Activated T-cell treated with anti-CD3 and anti-CD28 coated beads, Interleukin-2, amount 50 U/mL, for 24 hours (primary cell): ENCODE results near the gene KLHL29.
"Not testable (repeated sequence)": the region's sequence is repeated elsewhere in the genome, so short reads cannot be mapped to it uniquely, and the experiment has no call there.

Experiments used
- DNase-seq: peaks from one replicate; pipeline ENCODE4 v3.0.0-alpha.2; 2020
- H3K27ac Mint-ChIP-seq: 2 replicates; pipeline ENCODE4 v1.8.0; 2020; ENCODE audit warnings: mild to moderate bottlenecking, mixed read lengths
- H3K27me3 Mint-ChIP-seq: 2 replicates; pipeline ENCODE4 v1.8.0; 2020; ENCODE audit warnings: mixed read lengths
- H3K36me3 Mint-ChIP-seq: 2 replicates; pipeline ENCODE4 v1.8.0; 2020; ENCODE audit warnings: low read depth, mixed read lengths
- H3K4me1 Mint-ChIP-seq: 2 replicates; pipeline ENCODE4 v1.8.0; 2020; ENCODE audit warnings: low read depth, mixed read lengths
- H3K4me3 Mint-ChIP-seq: 2 replicates; pipeline ENCODE4 v1.8.0; 2020; ENCODE audit warnings: mild to moderate bottlenecking, moderate library complexity, mixed read lengths
- H3K9me3 Mint-ChIP-seq: 2 replicates; pipeline ENCODE4 v1.8.0; 2020; ENCODE audit warnings: mixed read lengths

The KLHL29 gene

DNA sequence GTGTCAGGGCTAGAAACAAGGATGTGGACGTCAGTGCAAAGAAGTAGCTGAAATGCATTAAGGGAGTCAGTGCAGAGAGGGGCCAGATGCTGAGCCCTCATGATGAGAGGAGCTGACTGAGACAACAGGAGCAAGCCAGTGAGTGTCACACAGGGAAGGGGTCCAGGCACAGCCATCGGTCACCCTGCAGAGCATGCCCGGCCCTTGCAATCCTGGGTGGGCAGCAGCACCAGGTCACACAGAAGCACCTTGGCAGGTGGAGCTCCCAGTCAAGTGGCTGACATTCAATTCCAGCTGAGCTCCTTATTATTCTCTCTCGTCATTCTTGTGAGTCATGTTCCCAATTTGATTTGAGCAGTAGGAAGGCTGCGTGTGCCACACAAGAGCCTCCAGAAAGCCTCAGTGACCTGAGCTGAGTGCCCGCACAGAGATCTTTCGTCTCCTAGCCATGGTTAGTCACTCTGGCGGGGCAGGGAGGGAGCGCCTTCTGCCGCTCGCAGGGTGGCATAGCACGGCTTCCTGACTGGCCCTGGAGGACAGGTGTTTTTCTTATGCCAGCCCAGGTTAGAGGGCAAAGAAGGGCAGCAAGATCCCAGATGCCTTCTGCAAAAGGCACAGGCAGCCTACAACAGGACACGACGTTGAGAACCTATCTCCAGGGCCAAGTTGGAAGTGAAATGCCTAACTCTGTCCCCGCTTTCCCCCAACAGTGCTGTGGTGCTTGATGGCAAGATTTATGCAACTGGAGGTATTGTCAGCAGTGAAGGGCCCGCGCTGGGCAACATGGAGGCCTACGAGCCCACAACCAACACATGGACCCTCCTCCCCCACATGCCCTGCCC, 321.0 kb downstream of the KLHL29 start:
- DNase-seq, result no peak
- Mint-ChIP-seq H3K4me3 (no peak overlapping the region), H3K9me3 (no peaks in the 10 kb centered on the region), H3K27me3 (no peaks in the 10 kb centered on the region), H3K36me3 (peaks cover 47% of the 10 kb centered on the region), H3K27ac (no peak overlapping the region), H3K4me1 (no peaks in the 10 kb centered on the region)

GRCh38 chr2:23706613-23707078, 321.7 kb downstream of the KLHL29 start:
- Mint-ChIP-seq H3K27ac (no peak overlapping the region), H3K9me3 (no peaks in the 10 kb centered on the region), H3K36me3 (peaks cover 47% of the 10 kb centered on the region), H3K27me3 (no peaks in the 10 kb centered on the region), H3K4me3 (no peak overlapping the region), H3K4me1 (no peaks in the 10 kb centered on the region)
- DNase-seq, result no peak

DNA sequence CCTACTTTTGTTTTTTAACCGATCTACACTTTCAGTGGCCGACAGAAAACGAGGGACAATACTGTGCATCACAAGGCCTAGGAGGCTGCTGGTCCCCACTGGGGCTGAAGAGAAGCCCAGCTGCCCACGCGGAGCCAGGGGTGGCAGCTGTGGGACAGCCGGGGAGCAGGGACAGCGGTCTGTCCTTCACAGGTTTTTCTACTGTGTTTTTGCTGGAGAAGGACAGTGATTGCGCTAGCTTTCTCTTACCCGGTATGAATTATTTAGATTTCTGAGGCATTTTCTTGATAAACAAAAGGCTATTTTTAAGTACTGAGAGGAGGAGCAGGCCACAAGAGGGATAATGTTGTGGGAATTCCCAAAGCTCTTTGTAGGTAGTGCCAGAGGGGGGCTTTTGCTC, 322.1 kb downstream of the KLHL29 start:
- no peak overlapping the region for H3K27ac Mint-ChIP-seq
- no peak for DNase-seq
- H3K9me3 Mint-ChIP-seq, result no peaks in the 10 kb centered on the region
- H3K27me3 Mint-ChIP-seq, result no peaks in the 10 kb centered on the region
- no peaks in the 10 kb centered on the region for H3K4me1 Mint-ChIP-seq
- H3K4me3 Mint-ChIP-seq, result no peak overlapping the region
- peaks cover 48% of the 10 kb centered on the region for H3K36me3 Mint-ChIP-seq

DNA sequence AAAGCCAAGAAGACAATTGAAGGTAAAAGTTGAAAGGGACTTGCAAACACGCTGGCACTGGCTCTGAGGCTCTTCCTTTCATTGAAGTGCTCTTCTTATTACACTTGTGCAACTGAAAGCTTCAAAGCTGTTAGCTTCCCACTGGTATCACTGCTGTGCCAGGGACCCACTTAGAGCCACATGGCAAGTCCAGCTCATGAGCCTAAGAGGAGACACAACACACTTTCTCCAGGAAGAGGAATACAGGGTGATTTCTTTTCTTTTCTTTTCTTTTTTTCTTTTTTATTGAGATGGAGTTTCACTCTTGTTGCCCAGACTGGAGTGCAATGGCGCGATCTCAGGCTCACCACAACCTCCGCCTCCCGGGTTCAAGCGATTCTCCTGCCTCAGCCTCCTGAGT, 323.8 kb downstream of the KLHL29 start:
- Mint-ChIP-seq H3K36me3 (peaks cover 49% of the 10 kb centered on the region), H3K4me1 (no peaks in the 10 kb centered on the region), H3K27ac (no peak overlapping the region), H3K4me3 (no peak overlapping the region), H3K27me3 (no peaks in the 10 kb centered on the region), H3K9me3 (no peaks in the 10 kb centered on the region)
- no peak for DNase-seq

DNA sequence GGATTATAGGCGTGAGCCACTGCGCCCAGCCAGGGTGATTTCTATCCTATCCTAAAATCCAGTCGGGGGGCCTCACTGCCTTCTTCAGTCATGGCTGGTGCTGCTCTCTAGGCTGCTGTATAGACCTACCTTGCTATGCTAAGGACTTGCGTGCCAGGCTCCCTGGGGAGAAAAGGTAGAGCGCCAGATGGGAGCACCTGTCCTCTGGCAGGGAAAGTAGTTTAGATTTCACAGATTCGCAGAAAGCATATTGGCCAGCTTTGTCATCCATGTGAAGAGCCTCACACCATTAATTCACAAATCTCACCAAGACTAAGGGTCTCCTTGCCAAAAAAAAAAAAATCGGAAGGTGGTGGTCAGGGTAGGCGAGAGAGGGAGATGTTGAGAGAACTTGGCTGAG, 324.3 kb downstream of the KLHL29 start:
- no peak overlapping the region for H3K27ac Mint-ChIP-seq
- H3K4me3 Mint-ChIP-seq, result no peak overlapping the region
- H3K4me1 Mint-ChIP-seq, result no peaks in the 10 kb centered on the region
- H3K27me3 Mint-ChIP-seq, result no peaks in the 10 kb centered on the region
- H3K36me3 Mint-ChIP-seq, result peaks cover 52% of the 10 kb centered on the region
- DNase-seq, result no peak
- no peaks in the 10 kb centered on the region for H3K9me3 Mint-ChIP-seq

- Mint-ChIP-seq H3K36me3 (peaks cover 42% of the 10 kb centered on the region), H3K9me3 (no peaks in the 10 kb centered on the region), H3K4me1 (no peaks in the 10 kb centered on the region), H3K4me3 (no peak overlapping the region), H3K27ac (no peak overlapping the region), H3K27me3 (no peaks in the 10 kb centered on the region)
- no peak for DNase-seq
These were observed 327.2 kb downstream of the KLHL29 start for GRCh38 chr2:23711979-23712755.

DNA sequence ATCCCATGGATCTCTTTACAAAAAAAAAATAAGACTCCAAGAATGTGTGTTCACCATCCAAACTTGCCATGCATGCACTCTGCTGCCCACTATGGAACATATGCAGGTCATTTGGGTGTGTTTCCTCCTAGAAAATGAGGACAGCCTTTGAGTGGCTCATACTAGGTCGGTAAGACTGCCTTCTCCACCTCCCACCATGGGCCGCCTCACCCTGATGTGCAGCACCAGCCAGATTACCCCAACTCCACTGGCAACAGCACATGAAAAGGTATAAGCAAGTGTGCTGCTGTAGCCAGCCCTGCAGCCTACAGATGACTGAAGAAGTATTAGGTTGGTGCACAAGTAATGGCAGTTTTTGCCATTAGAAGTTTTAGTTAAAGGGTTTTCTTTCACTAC, 327.8 kb downstream of the KLHL29 start:
- no peaks in the 10 kb centered on the region for H3K9me3 Mint-ChIP-seq
- H3K4me3 Mint-ChIP-seq, result no peak overlapping the region
- peaks cover 36% of the 10 kb centered on the region for H3K36me3 Mint-ChIP-seq
- H3K4me1 Mint-ChIP-seq, result no peaks in the 10 kb centered on the region
- H3K27ac Mint-ChIP-seq, result no peak overlapping the region
- no peaks in the 10 kb centered on the region for H3K27me3 Mint-ChIP-seq
- no peak for DNase-seq

DNA sequence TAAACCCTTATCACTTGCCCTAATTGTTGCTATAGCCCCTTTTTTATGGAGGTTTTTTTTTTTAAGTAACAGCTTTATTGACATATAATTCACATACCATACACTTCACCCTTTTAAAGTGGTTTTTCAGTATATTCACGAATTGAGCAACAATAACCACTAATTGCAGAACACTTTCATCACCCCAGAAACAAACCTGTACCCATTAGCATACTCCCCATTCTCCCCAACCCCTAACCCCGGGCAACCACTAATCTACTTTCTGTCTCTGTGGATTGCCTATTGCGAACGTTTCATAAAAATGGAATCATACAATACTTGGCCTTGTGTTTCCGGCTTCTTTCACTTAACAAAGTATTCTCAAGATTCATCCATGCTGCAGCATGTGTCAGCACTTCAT, 328.4 kb downstream of the KLHL29 start:
- Mint-ChIP-seq H3K36me3 (peaks cover 36% of the 10 kb centered on the region), H3K9me3 (no peaks in the 10 kb centered on the region), H3K4me1 (no peaks in the 10 kb centered on the region), H3K4me3 (no peak overlapping the region), H3K27me3 (no peaks in the 10 kb centered on the region), H3K27ac (no peak overlapping the region)
- DNase-seq, result no peak

DNA sequence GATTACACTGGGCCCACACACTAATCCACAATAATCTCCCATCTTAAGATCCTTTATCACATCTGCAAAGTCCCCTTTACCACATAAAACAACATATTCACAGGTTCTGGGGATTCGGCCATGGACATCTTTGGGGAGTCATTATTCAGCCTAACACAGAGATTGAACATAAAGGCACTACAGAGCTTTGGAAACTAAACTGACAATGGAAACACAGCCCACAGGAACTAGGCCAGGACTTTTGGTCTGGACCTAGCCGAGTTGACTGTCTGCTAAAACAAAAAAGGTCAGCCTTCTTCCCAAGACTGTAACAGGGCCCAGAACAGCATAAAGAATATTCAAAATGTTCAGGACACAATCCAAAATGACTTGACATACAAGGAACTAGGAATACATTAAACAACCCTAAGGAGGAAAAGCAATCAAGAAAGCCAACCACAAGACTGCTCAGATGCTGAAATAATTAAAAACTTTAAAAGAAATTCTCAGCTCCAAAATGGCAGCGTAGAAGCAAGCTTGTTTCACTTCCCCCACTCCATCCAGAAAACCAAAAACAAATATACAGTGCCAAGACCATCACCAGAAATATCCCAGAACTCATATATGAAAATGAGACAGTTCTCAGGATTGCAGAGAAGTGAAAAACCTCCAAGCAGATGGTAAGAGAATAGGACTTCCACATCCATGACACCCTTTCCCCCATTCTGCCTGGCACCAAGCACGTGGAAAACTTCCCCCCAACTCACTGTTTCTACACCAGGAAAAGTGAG, 334.1 kb downstream of the KLHL29 start:
- Mint-ChIP-seq H3K27me3 (no peaks in the 10 kb centered on the region), H3K4me3 (no peak overlapping the region), H3K36me3 (peaks cover 45% of the 10 kb centered on the region), H3K9me3 (peaks cover 18% of the 10 kb centered on the region), H3K4me1 (no peaks in the 10 kb centered on the region), H3K27ac (no peak overlapping the region)
- DNase-seq, result no peak

DNA sequence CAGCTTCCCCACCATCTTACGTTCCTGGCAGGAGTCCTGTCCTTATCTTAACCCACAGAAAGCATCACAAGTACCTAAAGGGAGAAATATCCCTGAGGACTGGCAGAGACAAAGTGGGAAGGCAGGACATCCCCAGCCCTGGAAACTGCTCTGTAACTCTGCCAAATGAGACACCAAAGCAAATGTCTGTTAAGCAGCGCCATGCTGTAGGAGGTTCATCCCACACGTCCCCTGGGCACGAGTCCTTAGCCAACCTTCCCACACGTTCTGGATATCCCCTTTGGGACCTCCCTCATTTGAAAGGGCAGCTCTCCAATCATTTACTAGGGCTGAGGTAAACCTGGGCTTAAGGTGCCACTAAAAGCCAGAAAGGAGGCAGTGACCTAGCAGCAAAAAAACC, 334.7 kb downstream of the KLHL29 start:
- Mint-ChIP-seq H3K36me3 (peaks cover 49% of the 10 kb centered on the region), H3K9me3 (peaks cover 21% of the 10 kb centered on the region), H3K4me3 (no peak overlapping the region), H3K27ac (no peak overlapping the region), H3K4me1 (no peaks in the 10 kb centered on the region), H3K27me3 (no peaks in the 10 kb centered on the region)
- DNase-seq, result no peak

DNA sequence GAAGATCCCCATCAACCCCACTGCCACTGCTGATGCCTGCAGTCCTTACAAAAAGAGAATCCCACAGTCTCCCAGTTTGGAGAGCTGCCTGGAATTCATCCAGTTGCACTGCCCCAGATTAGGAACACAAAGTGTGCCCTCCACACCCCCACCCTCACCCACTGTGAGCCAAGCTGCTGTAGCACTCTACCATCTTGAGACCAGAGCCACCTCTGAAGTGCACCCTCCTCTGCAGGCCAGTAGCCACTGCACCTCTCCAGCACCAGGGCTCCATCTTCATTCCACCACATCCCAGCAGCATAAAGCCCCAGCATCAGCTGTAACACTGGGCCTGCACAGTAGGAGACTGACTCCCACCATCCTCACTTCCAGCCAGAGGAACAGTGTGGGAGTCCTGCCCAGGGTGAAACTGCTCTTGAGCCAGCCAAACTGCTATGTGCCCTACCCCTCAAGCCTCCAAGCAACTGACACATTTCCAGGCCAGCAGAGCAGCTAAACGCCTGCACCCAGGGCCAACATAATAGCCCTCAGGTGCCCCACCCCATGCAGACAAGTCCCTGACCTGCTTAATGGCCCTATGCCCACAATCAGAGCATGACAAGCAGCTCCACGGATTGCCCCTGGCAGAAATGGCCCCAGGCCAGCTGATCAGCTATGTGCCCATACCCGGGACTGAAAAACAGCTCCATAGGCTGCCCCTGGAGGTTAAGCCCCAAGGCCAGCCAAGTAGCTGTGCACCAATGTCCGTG, 335.9 kb downstream of the KLHL29 start:
- no peak overlapping the region for H3K4me3 Mint-ChIP-seq
- H3K36me3 Mint-ChIP-seq, result peaks cover 59% of the 10 kb centered on the region
- H3K27ac Mint-ChIP-seq, result no peak overlapping the region
- no peaks in the 10 kb centered on the region for H3K27me3 Mint-ChIP-seq
- H3K4me1 Mint-ChIP-seq, result no peaks in the 10 kb centered on the region
- peaks cover 29% of the 10 kb centered on the region for H3K9me3 Mint-ChIP-seq
- no peak for DNase-seq

GRCh38 chr2:23721454-23721826, 336.5 kb downstream of the KLHL29 start:
- Mint-ChIP-seq H3K27ac (no peak overlapping the region), H3K9me3 (peaks cover 31% of the 10 kb centered on the region), H3K4me3 (no peak overlapping the region), H3K36me3 (peaks cover 59% of the 10 kb centered on the region), H3K4me1 (no peaks in the 10 kb centered on the region), H3K27me3 (no peaks in the 10 kb centered on the region)
- no peak for DNase-seq

GRCh38 chr2:23722255-23722654, 337.3 kb downstream of the KLHL29 start:
- peaks cover 60% of the 10 kb centered on the region for H3K36me3 Mint-ChIP-seq
- H3K4me1 Mint-ChIP-seq, result no peaks in the 10 kb centered on the region
- peaks cover 32% of the 10 kb centered on the region for H3K9me3 Mint-ChIP-seq
- no peak for DNase-seq
- no peak overlapping the region for H3K27ac Mint-ChIP-seq
- H3K27me3 Mint-ChIP-seq, result no peaks in the 10 kb centered on the region
- no peak overlapping the region for H3K4me3 Mint-ChIP-seq

DNA sequence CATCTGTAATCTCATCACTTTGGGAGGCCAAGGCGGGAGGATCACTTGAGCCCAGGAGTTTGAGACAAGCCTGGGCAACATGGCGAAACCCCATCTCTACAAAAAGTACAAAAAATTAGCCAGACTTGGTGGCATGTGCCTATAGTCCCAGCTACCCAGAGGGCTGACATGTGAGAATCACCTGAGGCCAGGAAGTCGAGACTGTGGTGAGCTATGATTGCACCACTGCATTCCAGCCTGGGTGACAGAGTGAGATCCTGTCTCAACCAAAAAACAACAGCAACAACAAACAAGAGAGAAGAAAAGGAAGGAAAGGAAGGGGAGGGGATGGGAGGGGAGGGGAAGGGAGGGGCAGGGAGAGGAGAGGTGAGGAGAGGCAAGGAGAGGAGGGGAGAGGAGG, 338.1 kb downstream of the KLHL29 start:
- H3K4me1 Mint-ChIP-seq, H3K27me3 Mint-ChIP-seq, H3K27ac Mint-ChIP-seq, H3K4me3 Mint-ChIP-seq, DNase-seq: not testable (repeated sequence)
- Mint-ChIP-seq H3K36me3 (peaks cover 67% of the 10 kb centered on the region), H3K9me3 (peaks cover 32% of the 10 kb centered on the region)
